GM19328 (cell line): ENCODE measurements around the gene HELZ2.

Experiments used
- ATAC-seq: cut with Tn5 transposase; IDR thresholded peaks from one replicate; pipeline ENCODE4 v1.9.1; 2021; ENCODE audit warnings: mild to moderate bottlenecking, moderate library complexity; ENCODE audit not compliant: unreplicated experiment

The HELZ2 gene

GRCh38 chr20:63597651-63598478 is 23.8 kb upstream of the HELZ2 start:
- ATAC-seq = no peak

- ATAC-seq = no peak
Observed at GRCh38 chr20:63596423-63596822, 22.4 kb upstream of the HELZ2 start.

GRCh38 chr20:63595416-63596127 is 21.5 kb upstream of the HELZ2 start:
- ATAC-seq = no peak

GRCh38 chr20:63594043-63594561 is 20.1 kb upstream of the HELZ2 start:
- no peak for ATAC-seq

- no peak for ATAC-seq
Observed at GRCh38 chr20:63592661-63593060, 18.6 kb upstream of the HELZ2 start.

GRCh38 chr20:63591786-63592355 is 17.8 kb upstream of the HELZ2 start:
- no peak for ATAC-seq

- no peak for ATAC-seq
Observed at GRCh38 chr20:63591147-63591533, 17.1 kb upstream of the HELZ2 start.

- no peak for ATAC-seq
Observed at GRCh38 chr20:63590218-63591146, 16.4 kb upstream of the HELZ2 start.

GRCh38 chr20:63589261-63590217 is 15.5 kb upstream of the HELZ2 start:
- no peak for ATAC-seq

GRCh38 chr20:63588641-63589041 is 14.6 kb upstream of the HELZ2 start:
- ATAC-seq = no peak

- no peak for ATAC-seq
Observed at GRCh38 chr20:63587776-63588591, 13.9 kb upstream of the HELZ2 start.

- ATAC-seq = no peak
Observed at GRCh38 chr20:63587256-63587655, 13.2 kb upstream of the HELZ2 start.

GRCh38 chr20:63586797-63587196 is 12.8 kb upstream of the HELZ2 start:
- ATAC-seq = no peak

- no peak for ATAC-seq
Observed at GRCh38 chr20:63585616-63586565, 11.9 kb upstream of the HELZ2 start.

GRCh38 chr20:63582382-63583063 is 8.5 kb upstream of the HELZ2 start:
- no peak for ATAC-seq

GRCh38 chr20:63580796-63581461 is 6.9 kb upstream of the HELZ2 start:
- no peak for ATAC-seq
